NCI-H1417 (cell line): ENCODE measurements around the gene PINK1.
"Not testable (repeated sequence)": the region's sequence is repeated elsewhere in the genome, so short reads cannot be mapped to it uniquely, and the experiment has no call there.

ENCODE experiments used
- DNase-seq, 3 experiments: peaks; one replicate each; lab custom pipeline; 2025; lab: John Stamatoyannopoulos, UW

PINK1 gene

GRCh38 chr1:20644416-20644815 lies 11.2 kb downstream of the PINK1 start:
- DNase-seq: no peak

GRCh38 chr1:20645414-20645813 lies 12.2 kb downstream of the PINK1 start:
- DNase-seq: no peak

- DNase-seq: no peak
These were observed 15.2 kb downstream of the PINK1 start for GRCh38 chr1:20648438-20648837.

- DNase-seq: no peak
These were observed 15.7 kb downstream of the PINK1 start for GRCh38 chr1:20648946-20649345.

GRCh38 chr1:20652300-20652699 lies 19.0 kb downstream of the PINK1 start:
- no peak for DNase-seq

- no peak for DNase-seq
These were observed 20.9 kb downstream of the PINK1 start for GRCh38 chr1:20654104-20654690.

DNA sequence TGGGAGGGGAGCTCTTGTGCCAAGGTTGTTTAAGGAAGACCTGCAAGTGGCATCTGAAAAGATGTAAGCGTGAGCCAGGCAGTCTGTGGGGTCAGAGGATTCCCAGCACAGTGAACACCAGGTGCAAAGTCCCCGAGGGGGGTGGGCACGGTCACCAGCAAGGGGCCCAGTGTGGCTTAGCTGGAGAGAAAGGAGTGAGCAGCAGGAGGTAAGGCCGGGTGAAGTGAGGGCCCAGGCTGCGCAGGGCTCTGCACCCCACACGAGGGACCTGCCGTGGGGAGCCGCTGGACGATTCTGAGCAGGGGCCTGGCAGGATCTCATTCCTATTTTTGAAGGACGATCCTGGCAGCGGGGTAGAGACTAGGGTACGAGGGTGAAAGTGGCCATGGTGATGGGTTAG lies 23.8 kb downstream of the PINK1 start:
- no peak for DNase-seq

DNA sequence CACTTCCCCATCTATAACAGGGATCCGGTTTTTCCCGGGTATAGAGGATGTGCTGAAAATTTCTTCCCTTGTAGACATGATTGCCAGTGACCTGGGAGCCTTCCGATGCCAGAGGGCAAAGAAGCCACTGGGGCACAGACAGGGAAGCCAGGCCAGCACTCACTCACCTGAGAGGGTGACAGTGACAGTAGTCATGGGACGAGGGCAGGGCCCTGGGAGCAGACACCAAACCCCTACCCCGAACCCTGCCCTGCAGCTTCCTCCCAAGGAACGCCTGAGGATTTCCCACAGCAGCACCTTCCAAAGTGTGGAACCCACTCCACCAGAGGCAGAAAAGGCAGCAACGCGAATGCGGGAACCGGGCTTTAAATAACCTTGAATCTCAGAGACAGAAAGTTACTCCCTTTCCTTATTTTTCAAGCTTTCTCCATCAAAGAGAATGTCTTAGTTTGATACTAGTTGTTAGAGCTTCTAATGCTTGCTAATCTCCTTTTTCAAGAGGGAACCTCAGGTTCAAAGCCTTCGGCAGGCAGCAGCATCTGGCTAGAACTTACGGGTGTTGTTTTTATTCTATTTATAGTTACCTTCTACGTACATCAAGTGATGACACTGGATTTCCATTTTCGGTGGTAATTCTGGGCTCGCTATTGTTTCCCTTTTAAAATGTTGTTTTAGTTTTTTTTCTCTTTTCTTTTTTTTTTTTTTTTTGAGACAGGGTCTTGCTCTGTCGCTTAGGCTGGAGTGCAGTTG lies 25.1 kb downstream of the PINK1 start:
- no peak for DNase-seq

GRCh38 chr1:20660363-20660762 lies 27.1 kb downstream of the PINK1 start:
- no peak for DNase-seq

- peak in 1 of 3 experiments; percentile 39 for DNase-seq
These were observed 27.6 kb downstream of the PINK1 start for GRCh38 chr1:20660847-20661206.

DNA sequence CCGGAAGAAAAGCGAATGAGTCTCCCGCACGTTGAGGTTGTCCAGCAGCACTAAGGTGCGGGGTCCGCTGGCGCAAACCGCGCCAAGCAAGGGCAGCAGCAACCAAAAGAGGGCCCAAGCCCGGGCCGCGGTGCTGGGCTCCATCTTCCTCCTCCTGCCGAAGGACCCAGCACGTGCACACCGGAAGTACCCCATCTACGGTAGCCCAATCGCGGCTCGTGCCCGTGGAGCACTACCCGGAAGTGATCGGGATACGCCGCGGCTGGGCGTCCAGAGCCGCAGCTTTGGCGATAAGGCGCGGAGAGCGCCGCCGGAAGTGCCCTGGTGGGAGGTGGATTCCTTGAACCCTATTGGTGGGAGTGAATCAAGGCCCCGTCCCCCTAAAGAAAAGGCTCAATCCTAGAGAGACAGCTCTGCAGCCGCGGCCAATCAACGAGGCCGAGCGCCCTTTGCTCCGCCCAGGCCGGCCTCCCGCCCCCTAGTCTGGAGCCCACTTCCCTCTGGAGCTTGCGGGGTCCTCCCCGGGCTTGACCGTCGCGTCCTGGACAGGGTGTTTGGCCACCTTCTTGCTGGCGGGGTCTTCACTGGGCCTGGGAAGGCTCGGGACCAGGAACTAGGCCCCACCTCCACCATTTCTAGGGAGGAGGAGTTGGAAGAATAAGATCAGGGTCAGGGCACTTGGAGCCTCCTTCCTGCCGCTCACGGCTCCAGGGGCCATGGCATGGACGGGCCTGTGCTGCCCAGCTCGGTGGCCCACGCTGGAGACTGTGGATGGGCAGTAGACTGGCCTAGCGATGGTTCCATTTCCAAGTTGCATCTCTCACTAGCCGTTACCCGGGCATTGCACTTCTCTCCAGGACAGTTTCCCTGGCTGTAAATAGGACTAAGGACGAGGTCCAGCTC lies 28.2 kb downstream of the PINK1 start, which contains the start of gene DDOST:
DDOST (minus strand) TSS at position 163 of the 903 bp plus-strand sequence; CDS start at position 144, 19 bp downstream.
- DNase-seq: peak; percentile 97 to 99 (median 97)

GRCh38 chr1:20662110-20662475 lies 28.8 kb downstream of the PINK1 start:
- DNase-seq: no peak

GRCh38 chr1:20663365-20663764 lies 30.1 kb downstream of the PINK1 start:
- no peak for DNase-seq

DNA sequence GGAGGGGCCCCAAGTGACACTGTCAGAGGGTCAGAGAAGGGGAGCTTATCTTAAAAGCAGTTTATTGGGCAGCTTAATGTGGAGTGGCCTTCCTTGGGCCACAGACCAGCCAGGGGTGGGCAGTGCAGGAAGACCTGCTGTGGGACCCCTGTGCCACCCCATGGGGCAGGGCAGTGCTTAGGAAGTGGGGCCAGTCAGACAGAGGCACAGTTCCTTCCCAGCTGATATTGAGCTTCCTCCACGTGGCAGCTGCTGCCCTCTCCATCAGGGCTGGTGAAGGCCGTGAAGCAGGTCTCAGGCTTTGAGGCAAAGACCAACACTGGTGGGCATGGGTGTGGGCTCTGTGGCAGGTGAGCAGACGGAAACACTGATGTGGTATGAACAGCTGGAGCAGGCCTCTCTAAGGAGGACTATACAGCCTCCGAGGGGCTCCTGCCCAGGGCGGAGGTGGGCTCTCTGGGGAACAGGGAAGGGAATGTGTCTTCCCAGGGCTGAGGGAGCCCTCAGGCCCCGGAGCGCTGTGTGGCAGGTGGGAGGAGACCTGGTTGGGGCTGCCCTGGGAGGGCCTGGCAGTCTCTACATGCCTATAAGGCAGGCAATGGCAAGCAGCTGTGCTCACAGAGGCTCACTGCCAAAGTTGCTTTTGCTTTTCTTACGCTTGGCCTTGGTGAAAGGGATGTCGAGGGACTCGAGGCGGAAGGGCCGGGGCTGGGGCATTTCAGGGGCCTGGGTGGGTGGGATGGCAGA lies 30.9 kb downstream of the PINK1 start:
- no peak for DNase-seq

DNA sequence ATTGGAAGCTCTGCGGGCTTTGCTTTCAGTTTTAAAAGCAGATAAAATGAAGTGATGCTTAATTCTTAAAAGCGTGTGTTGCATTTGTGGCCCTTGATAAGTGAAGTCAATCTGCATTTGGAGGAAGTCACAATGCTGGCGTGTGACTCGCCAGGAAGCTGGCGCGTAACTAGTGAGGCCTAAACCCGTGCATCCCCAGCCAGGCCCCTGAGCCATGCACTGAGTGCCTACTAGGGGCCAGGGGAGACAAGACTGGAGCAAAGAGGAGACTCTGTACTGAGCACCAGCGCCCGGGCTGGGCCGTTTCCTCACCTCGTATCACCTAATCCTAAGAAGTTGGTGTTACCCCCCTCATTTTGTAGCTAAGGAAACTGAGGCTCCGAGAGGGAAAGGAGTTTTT lies 32.5 kb downstream of the PINK1 start:
- DNase-seq: no peak

DNA sequence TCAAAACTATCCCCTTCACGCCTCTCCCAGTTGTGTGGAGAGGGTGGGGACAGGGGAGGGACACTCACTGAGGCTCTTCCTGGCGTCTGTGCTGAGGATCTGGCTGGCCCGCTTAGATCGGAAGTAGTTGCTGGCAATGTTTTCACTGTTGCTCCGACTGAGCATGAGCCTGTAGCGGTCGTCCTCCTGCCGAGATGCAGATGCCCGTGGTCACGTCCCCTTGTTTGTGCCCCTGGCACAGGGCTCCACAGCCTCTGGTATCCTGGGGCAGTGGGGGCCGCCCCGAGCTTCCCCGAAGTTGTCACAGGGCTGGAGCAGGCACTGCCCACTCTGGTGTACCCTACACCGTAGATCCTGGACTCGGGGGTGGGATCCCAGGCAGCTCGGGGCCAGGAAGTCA lies 32.9 kb downstream of the PINK1 start:
- DNase-seq: no peak

- DNase-seq: peak in 1 of 3 experiments; percentile 8
These were observed 33.5 kb downstream of the PINK1 start for GRCh38 chr1:20666804-20667203.

DNA sequence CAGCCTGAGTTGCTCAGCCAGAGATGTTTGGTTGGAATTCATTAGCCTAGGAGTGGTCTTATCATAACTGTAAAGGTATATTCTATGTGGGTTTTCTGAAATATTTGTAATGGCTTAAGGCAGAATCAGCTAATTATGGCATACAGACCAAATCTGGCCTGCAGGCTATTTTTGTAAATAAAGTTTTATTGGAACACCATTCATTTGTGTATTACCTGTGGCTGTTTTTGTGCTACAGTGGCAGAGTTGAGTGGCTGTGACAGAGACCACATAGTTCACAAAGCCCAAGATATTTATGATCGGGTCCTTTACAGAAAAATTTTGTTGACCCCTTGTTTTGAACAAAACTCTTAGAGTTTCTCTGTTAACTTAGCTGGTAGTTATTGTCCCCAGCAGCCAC lies 35.3 kb downstream of the PINK1 start:
- DNase-seq: no peak

GRCh38 chr1:20670936-20671335 lies 37.7 kb downstream of the PINK1 start:
- DNase-seq: no peak

DNA sequence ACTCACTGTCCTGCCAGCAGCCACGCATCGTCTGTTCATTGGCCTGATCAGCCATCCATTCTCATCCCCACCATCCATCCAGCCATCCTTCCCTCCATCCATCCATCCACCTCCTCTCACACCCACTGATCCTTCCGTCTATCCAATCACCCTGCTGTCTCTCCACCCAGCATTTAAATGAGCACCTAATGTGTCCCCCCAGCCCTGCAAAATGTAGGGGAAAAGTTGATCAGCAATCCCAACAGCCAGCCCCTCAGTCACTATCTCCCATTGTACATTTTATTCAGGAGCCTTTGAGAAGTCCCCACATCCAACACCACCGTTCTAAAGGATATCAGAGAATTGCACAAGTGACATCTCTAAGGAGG lies 39.0 kb downstream of the PINK1 start:
- DNase-seq: no peak

- DNase-seq: not testable (repeated sequence)
These were observed 40.4 kb downstream of the PINK1 start for GRCh38 chr1:20673626-20674025.

DNA sequence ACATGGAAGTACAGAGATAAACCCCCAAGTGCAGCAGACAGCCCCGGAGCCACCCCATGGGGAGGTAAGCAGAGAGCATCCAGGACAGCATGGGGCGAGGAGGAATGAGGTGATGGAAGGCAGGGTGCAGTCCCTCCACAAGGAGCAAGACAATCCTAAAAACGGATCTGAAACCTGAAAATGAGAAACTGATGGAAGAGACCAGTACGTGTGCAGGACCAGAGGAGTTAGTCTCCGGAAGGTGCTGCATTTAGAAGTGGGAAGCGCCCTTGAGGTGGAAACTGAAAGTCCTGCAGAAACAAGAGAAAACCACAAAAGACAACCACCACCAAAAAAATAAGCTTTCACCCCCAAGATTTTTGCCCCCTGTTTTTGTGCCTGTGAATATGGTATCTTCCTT lies 45.3 kb downstream of the PINK1 start:
- DNase-seq: no peak
